NCI-H526 (cell line): ENCODE data around the gene MITF.

Experiments used
- DNase-seq, 2 experiments: peaks; one replicate each; lab custom pipeline; 2025; lab: John Stamatoyannopoulos, UW

Gene MITF

GRCh38 chr3:69967156-69967555 is 227.9 kb downstream of the MITF start:
- DNase-seq, result no peak

GRCh38 chr3:69970827-69971226 is 231.6 kb downstream of the MITF start:
- no peak for DNase-seq

GRCh38 chr3:69972672-69973071 is 233.4 kb downstream of the MITF start:
- DNase-seq, result no peak

GRCh38 chr3:69976021-69976420 is 236.8 kb downstream of the MITF start:
- DNase-seq, result no peak

GRCh38 chr3:69983546-69984265 is 244.4 kb downstream of the MITF start:
- no peak for DNase-seq

GRCh38 chr3:69985266-69985665 is 246.0 kb downstream of the MITF start:
- DNase-seq, result no peak

- DNase-seq, result no peak
These were observed 247.2 kb downstream of the MITF start for GRCh38 chr3:69986419-69986818.

- no peak for DNase-seq
These were observed 248.6 kb downstream of the MITF start for GRCh38 chr3:69987833-69988232.

- DNase-seq, result no peak
These were observed 254.5 kb downstream of the MITF start for GRCh38 chr3:69993757-69994156.

- DNase-seq, result no peak
These were observed 255.7 kb downstream of the MITF start for GRCh38 chr3:69994919-69995318.

GRCh38 chr3:69997631-69998307 is 258.5 kb downstream of the MITF start:
- DNase-seq, result no peak

GRCh38 chr3:69998759-69999139 is 259.5 kb downstream of the MITF start:
- no peak for DNase-seq

GRCh38 chr3:69999140-70000027 is 260.1 kb downstream of the MITF start, which contains the start of gene SAMMSON:
SAMMSON (plus strand) TSS chr3:69999733.
- DNase-seq, result peak; percentile 25 to 73

- peak in 1 of 2 experiments; percentile 34 for DNase-seq
These were observed 260.8 kb downstream of the MITF start for GRCh38 chr3:70000028-70000410.

- peak; percentile 37 to 55 for DNase-seq
These were observed 261.4 kb downstream of the MITF start for GRCh38 chr3:70000563-70001081.

- DNase-seq, result no peak
These were observed 263.9 kb downstream of the MITF start for GRCh38 chr3:70003119-70003518.

GRCh38 chr3:70006089-70006488 is 266.8 kb downstream of the MITF start:
- DNase-seq, result no peak

- no peak for DNase-seq
These were observed 271.1 kb downstream of the MITF start for GRCh38 chr3:70010346-70010745.

GRCh38 chr3:70011582-70011981 is 272.3 kb downstream of the MITF start:
- DNase-seq, result no peak
